Left kidney (tissue), 2 donors: Measurements from ENCODE around the gene STK16. TPM values are rescaled to one million over a fixed set of nuclear protein-coding genes. Genes with fewer than 3 reads are reported as not detected.

Source experiments
- DNase-seq: peaks from one replicate; pipeline ENCODE4 v3.0.0-alpha.2; 2013
- polyA plus RNA-seq: library from polyadenylated mRNA; unstranded; fragments of 120-200 nt; gene quantifications from one replicate; pipeline ENCODE4 v1.2.1, GENCODE V29; 2013; ENCODE audit not compliant: insufficient read length

STK16 gene
- polyA plus RNA-seq, 1 donor, result 34.9 TPM

DNA sequence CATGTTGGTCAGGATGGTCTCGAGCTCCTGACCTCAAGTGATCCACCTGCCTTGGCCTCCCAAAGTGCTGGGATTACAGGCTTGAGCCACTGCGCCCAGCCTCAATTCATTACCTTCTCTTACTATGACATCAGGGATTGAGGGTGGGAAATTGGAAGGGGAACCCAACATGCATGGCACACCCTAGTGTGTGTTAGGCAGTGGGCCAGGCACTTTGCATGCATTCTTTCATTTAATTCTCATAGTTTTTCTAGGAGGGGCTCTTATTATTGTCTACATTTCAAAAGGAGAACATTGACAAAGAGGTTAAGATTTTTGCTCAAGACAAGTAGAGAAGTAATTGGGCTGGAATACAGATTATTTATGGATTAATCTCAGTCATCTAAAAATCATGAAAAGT lies 23.0 kb downstream of the STK16 start:
- DNase-seq, result no peak

DNA sequence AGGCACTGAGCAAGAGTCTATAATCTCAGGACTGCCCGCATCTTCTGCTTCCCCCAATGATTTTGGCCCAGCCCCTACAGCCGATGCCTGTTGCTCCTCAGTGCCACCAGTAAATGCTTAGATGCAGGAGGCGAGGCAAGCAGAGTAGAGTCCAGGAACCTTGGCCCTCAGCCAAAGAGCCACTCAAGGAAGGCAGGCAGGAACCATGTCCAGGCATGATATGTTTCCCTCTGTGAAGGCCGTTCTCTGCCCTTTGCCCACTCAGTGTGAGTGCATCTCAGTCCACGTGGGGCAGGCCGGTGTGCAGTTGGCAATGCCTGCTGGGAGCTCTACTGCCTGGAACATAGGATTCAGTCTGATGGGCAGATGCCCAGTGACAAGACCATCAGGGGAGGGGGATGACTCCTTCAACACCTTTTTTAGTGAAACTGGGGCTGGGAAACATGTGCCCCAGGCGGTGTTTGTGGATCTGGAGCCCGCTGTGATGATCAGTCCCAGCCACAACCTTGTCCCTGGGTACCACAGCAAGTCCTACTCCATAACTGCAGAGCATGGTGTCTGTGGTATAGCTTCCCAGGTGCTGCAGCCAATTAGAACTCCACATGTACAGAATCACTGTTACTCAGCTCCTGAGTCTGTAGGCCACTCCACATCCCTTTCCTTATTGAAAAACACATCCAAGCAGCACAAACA lies 24.2 kb downstream of the STK16 start:
- DNase-seq, result no peak

DNA sequence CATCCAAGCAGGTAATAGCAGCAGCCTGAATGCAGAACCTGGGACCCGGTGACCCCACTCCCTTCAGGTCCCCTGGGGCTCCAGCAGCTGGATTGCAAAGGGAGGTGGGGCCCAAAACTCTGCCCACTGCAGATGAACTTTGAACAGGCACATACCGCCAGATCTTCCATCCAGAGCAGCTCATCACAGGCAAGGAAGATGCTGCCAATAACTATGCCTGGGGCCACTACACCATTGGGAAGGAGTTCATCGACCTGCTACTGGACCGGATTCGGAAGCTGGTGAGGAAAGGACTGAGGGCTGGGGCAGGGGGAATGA lies 24.7 kb downstream of the STK16 start:
- DNase-seq, result no peak

DNA sequence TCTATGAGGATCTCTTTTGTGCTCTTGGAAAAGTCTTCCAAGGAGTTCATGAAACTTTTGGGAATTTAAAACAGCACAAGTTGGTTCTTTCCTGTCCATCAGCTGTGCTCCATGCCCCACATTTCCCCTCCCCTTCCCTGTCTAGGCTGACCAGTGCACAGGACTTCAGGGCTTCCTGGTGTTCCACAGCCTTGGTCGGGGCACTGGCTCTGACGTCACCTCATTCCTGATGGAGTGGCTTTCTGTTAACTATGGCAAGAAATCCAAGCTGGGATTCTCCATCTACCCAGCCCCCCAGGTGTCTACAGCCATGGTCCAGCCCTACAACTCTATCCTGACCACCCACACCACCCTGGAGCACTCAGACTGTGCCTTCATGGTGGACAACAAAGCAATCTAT lies 25.7 kb downstream of the STK16 start:
- no peak for DNase-seq

DNA sequence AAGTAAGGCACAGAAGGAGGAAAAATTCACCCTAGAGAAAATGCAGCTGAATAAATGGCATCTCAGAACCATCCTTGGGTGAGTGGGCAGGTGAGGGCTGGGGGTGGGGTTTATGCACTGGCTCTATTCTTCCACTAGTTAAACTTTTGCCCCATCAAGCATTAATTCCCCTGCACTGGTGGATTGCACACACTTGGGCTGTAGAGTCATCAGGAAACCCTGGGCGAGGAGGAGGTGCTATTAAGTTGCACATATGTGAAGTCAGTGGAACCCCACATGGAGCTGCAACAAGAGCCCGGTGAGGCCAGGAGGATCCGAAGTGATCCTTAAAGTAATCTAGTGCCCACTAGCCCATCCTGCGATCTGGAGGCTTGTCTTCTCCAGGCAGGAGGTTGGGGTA lies 27.1 kb downstream of the STK16 start:
- DNase-seq, result no peak

DNA sequence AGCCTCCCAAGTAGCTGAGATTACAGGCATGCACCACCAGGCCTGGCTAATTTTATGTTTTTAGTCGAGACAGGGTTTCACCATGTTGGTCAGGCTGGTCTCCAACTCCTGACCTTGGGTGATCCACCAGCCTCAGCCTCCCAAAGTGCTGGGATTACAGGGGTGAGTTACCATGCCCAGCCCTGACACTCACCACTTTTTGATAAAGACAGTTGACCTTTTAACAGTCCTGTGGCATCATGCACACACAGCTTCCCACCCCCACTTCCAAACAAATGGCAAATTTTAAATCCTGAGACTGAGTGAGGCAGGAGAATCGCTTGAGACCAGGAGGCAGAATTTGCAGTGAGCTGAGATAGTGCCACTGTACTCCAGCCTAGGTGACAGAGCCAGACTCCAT lies 27.7 kb downstream of the STK16 start:
- no peak for DNase-seq

DNA sequence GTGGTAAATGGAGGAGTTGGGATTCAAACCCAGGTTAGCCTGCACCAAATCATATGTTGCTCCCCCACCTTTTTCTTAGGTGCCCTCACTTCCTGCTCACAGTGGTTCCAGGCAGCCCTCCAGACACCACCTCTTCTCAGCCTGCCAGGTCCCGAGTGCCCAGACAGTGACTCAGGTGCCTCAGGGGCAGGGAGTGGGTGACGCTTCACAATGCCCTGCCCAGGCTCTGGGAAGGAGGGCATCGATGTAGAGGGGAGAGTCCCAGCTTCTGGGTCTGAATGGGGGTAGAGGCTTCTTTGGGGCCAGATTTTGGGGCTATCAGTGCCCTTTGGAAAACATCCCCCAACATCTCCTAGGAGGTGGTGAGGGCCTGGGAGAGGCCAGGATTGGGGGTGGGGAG lies 28.7 kb downstream of the STK16 start:
- no peak for DNase-seq

DNA sequence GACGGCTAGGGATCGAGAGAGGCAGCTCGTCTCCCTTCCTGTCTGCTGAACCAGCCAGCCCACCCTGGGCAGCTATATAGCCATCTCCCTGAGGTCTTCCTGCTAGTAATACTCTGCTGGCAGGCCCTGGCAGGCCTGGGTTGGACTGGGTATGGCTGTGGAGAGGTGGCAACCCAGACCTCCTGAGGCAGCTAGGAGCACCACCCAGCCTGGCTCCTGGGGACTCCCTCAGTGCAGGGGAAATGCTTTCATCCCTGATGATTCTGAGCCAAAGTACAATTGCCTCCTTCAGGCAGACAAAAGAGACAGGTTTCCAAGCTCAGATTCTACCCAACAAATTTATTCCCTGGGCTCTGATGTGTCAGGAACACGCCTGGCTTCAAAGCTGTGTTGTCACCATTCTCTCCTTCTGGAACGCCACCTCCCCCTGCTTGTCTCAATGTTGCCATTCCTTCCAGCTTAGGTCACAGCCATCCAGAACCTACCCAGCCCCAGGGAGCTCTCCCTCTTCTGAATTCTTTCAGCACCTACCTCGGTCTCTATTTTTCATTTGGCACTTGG lies 29.2 kb downstream of the STK16 start:
- no peak for DNase-seq

DNA sequence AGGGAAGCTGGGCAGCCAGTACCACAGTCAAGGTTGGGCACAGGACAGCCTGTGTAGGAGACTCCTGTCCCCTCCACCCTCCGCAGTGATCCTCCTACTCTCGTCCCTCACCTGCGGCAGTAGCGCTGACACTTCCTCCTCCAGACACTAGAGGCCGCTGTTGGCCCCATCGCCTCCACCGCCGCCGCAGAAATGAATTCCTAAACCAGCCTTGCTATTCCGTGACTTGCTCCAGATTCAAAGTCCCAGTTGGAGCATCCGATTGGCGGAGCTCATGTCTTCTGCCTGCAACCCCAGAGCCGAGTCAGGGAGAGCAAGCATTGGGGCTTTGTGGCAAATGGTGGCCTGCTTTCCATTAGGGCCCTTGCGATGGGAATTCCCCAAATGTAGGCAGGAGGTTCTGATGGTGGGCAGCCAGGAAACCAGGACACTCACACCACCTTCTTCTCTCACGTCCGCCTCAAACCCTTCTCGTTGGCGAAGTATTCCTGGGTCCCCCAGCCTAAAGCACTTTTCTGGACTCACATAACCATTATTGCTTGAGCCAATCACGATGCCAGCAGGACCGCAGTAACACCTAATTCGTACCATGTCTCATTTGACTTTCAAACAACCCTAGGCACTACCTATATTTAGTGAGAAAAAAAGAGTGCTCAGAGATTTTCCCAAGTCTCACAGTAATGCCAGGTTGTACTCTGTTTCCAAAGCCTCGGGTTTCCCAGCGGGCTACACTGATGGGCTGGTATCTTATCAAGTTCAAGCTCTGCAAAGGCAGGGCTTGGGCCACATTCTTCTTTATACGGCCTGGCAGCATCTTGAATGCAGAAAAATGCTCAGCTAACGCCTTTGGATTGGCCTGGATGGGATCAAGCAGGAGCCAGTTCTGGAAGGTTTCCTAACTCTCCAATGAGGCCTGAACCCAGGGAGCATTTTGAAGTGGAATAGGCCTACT lies 32.7 kb downstream of the STK16 start:
- peak; percentile 82 for DNase-seq

DNA sequence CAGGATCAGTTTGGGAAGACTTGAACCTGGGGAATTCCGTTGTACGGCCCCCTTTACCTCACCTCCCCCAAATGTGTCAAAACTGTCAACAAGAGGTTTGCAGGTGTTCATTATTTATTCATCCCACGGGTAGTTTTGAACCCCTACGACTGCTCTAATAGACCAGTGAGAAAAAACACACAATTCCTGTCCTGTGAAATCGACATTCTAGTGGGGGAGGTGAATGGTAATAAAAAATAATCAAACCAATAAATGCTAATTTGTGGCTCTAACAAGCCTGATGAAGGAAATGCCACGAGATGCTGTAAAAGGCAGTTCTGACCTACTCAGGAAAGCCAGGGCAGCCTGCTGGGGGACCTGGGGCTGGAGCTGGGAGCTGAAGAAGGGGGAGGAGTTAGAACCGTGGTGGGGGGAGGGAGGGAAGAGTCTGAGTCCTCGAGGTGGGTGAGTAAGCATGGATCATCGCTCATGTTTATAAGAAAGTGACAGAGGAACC lies 33.4 kb downstream of the STK16 start:
- no peak for DNase-seq

DNA sequence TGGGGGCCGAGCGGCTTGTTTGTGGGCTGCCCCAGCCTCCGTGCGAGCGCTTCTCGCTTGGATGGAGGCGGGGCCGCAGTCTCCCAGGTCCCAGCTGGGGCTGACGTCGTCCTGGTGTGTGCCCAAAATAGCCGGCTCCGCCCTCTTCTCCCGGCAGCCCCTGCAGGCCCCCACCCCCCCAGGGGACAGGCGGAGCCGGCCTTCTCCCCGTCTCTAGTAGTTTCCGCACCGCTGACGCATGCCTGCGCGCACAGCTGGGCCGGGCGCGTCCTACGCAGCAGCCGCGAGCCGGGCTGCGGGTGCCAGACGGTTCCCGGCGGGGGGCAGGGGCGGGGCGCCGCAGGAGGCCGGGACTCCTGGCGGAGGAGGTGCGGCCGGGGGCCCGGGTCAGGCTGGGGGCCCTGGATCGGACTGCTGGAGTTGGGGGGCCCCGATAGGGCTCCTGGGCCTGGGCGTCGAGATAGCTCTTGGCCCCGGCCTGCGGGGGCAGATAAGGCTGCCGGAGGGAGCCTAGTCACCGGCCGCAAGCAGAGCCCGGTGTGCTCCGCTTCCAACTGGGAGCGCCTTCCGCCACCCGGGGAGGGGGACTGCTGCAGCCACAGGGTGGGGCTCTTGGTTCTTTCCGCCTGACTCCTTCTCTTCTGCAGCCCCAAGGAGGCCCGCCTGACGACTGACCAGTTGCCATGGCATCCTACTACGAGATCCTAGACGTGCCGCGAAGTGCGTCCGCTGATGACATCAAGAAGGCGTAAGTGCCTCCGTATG lies 34.1 kb downstream of the STK16 start, which contains the start of gene DNAJB2:
DNAJB2 (plus strand) TSS at position 216 of the 765 bp plus-strand sequence; CDS start at position 684, 468 bp downstream.
- peak; percentile 97 for DNase-seq

DNA sequence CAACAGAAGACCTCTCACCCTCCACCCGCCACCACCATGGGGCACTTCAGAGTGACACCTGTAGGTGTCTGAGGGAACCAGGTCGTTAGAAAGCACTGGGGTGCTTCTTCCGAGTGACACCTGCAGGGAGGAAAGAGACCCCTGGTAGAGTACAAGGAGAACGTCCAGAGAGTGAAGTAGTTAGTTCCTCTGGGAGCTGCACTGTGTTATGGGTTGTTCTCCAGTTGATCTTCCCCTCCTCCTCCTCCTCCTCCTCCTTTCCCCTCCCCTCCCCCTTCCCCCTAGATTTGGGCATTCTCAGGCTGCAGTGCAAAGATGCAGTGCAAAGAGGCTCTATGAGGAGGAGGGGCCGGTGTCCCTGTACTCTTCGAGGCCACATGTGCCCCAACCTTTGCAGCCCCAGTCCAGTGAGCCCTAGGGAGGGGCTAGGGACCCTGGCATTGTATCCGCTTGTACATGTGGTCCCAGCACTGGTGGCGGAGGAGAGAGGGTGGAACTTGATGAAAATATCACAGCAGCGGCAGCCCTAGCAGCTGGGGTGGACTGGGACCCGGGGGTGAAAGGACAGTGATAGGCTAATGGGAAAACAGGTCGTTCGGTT lies 34.7 kb downstream of the STK16 start:
- DNase-seq, result no peak

DNA sequence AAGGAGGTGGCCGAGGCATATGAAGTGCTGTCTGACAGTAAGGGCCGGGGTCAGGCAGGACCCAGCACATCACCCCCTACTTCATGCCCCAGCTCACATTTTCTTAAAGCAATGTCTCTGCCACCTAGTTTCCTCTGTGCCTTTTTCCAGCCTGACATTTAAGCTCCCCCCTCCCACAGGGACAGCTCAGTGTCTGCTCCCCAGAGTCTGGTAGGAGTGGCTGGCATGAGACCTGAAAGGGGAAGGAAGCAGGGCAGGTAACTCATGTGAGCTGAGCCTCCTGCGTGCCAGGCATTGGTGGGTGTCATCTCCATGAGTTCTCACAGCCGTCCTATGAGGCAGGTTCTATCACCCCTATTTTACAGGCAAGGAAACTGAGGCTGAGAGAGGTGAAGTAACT lies 35.4 kb downstream of the STK16 start:
- DNase-seq, result no peak

DNA sequence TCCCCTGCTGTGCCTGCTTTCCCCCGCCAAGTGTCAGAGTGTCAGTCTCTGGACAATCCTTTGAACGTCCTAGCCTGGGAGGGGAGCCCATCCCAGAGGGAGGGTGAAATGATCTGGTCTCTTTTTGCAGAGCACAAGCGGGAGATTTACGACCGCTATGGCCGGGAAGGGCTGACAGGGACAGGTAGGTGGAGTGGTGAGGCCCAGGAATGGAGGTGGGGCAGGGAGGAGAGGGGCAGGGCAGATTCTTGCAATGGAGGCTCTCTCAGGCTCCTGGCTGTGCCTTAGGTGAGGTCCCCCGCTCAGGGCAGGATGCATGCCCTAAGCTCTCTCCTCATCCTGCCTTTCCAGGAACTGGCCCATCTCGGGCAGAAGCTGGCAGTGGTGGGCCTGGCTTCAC lies 36.3 kb downstream of the STK16 start:
- no peak for DNase-seq

DNA sequence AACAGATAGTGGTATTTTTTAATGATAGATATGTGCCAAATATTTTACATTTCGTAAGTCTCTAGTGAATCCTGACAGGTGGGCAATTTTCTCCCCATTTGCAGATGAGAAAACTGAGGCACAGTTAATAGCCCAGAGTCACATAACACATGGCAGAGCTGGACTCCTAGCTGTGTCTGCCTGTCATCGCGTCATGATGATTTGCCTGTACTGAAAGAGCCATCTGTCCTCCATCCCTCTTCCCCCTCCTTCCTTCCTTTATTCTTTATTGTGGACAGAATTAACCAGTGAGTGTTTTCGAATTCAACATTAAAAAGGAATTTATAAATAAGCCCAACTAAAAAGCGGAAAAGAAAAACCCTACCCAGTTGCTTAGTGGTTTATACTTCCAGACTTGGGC lies 37.1 kb downstream of the STK16 start:
- DNase-seq, result no peak

DNA sequence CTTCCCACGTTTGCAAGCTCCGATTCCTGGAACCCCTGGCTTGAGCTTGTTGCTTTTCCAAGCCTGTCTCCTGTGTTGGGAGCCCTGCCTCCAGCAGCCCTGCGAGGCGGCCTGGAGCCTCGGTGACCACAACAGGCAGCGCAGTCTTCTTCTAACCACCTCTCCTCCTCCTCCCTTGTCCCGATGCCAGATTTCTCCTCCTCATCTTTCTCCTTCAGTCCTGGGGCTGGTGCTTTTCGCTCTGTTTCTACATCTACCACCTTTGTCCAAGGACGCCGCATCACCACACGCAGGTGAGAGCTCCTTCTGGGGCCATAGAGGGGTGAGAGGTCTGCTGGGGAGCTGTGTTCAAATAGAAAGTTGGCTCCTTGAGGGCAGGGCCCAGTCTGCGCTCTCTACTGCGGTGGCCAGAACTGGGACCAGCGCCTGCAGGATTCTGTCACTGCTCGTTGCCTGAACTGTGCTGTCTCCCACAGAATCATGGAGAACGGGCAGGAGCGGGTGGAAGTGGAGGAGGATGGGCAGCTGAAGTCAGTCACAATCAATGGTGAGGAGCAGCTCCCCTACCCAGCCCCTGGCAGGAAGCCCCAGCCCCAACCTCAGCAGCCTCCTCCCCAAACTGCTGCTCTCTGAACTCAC lies 37.8 kb downstream of the STK16 start:
- DNase-seq, result no peak

DNA sequence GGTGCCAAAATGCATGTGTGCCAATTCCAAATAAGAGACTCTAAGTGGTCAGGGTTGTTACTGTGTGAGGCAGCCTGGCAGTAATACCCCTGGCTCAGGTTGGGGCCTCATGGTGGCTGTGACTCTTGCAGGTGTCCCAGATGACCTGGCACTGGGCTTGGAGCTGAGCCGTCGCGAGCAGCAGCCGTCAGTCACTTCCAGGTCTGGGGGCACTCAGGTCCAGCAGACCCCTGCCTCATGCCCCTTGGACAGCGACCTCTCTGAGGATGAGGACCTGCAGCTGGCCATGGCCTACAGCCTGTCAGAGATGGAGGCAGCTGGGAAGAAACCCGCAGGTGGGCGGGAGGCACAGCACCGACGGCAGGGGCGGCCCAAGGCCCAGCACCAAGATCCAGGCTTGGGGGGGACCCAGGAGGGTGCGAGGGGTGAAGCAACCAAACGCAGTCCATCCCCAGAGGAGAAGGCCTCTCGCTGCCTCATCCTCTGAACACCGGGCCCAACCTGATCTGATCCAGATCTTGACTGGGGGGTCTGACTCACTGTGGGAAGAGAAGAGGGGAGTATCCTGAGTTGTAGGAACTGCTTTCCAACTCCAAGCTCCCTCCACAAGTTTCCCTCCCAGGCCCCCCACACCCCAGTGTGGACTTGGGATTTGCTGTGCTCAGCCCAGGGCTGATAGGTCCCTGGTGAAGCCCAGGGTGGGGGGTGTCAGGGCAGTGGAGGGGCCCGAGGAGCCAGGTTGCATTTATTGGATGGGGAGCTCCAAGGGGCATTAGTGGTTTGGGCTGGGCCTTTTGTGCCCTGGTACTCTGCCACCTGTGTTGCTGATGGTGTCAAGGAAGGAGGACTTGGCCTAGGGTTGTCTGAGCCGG lies 39.5 kb downstream of the STK16 start:
- no peak for DNase-seq

DNA sequence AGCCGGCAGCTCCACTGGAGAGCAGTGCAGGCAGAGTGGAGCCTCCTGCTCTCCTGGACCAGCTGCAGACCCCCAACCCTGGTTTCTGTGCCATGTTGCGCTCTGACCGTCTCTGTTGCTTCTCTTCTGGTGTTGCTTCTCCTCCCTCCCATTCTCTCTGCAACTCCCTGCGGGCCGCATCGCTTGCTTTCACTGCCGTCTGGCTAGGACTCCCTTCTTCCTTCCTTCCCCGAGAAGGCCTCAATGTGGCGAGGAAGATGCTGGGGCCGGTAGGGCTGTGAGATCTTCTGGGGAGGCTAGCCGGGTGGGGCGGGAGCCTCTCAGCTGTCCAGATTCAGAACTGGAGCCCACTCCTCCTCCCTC lies 40.1 kb downstream of the STK16 start:
- no peak for DNase-seq

DNA sequence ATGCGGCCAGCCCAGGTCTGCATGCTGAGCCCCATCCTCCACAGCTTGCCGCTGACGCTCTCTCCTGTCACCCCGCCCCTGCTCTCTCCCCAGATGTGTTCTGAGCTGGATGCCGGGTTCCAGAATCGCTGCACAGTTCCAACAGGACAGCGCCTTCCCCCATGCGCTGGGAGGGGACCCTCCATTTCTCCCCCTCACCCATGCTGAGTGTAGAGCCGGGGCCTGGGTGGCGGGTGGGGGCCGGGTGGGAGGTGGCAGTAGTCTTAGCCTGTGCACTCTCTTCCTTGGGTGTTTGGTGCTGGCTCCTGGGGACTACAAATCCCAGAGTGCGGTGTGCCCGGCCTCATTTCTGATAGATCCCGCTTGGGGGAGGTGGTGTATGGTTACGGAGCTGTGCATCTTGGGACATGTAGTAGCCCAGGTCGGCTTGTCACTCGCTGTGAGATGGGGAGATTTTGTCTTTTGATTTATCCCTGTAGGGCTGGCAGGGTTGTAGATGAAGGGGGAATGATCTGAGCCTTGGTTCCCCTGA lies 40.7 kb downstream of the STK16 start:
- no peak for DNase-seq
